Naive B cell (primary cell): Measurements from ENCODE around the gene DDX25. TPM values are rescaled to one million over a fixed set of nuclear protein-coding genes. Genes with fewer than 3 reads are reported as not detected.

Experiments
- ATAC-seq, 2 donors: fragments of 150-1000 bp; cut with Tn5 transposase; 2 replicates each; pipeline ENCODE4 v1.10.0; 2021; ENCODE audit warnings: low read depth in 2 of 2, mild to moderate bottlenecking in 2 of 2, moderate library complexity in 2 of 2
- DNase-seq: peaks from one replicate; pipeline ENCODE4 v3.0.0; 2022
- H3K27ac Mint-ChIP-seq, 6 donors: one replicate each; pipeline ENCODE4 v1.8.0; 2020 to 2022; ENCODE audit warnings: mild to moderate bottlenecking in 6 of 6, mixed read lengths in 6 of 6, moderate library complexity in 5 of 6, inconsistent platforms in 2 of 6
- H3K27me3 Mint-ChIP-seq, 3 donors: one replicate each; pipeline ENCODE4 v1.8.0; 2021 to 2022; ENCODE audit warnings: mixed read lengths in 3 of 3, mild to moderate bottlenecking in 1 of 3
- H3K36me3 Mint-ChIP-seq, 2 donors: one replicate each; pipeline ENCODE4 v1.8.0; 2020 to 2022; ENCODE audit warnings: mixed read lengths in 2 of 2, inconsistent platforms in 1 of 2, mild to moderate bottlenecking in 1 of 2
- H3K4me1 Mint-ChIP-seq, 3 donors: one replicate each; pipeline ENCODE4 v1.8.0; 2020 to 2022; ENCODE audit warnings: mixed read lengths in 3 of 3, inconsistent platforms in 1 of 3, mild to moderate bottlenecking in 1 of 3, moderate library complexity in 1 of 3
- H3K4me3 Mint-ChIP-seq, 8 donors: one replicate each; pipeline ENCODE4 v1.8.0; 2020 to 2022; ENCODE audit warnings: mild to moderate bottlenecking in 8 of 8, mixed read lengths in 8 of 8, moderate library complexity in 8 of 8, inconsistent platforms in 2 of 8
- H3K9me3 Mint-ChIP-seq, 7 donors: one replicate each; pipeline ENCODE4 v1.8.0; 2020 to 2022; ENCODE audit warnings: mixed read lengths in 7 of 7, mild to moderate bottlenecking in 5 of 7, inconsistent platforms in 2 of 7, moderate library complexity in 1 of 7
- polyA plus RNA-seq, 6 donors: library from polyadenylated mRNA; unstranded; fragments of 300-500 nt; fragmentation: Illumina TruSeq; gene quantifications; one replicate each; pipeline ENCODE4 v1.2.3, GENCODE V29; 2021; ENCODE audit warnings: low read depth in 6 of 6

The DDX25 gene
- polyA plus RNA-seq, 6 donors from 2014 or later = 0.34 TPM; not detected in 5

DNA sequence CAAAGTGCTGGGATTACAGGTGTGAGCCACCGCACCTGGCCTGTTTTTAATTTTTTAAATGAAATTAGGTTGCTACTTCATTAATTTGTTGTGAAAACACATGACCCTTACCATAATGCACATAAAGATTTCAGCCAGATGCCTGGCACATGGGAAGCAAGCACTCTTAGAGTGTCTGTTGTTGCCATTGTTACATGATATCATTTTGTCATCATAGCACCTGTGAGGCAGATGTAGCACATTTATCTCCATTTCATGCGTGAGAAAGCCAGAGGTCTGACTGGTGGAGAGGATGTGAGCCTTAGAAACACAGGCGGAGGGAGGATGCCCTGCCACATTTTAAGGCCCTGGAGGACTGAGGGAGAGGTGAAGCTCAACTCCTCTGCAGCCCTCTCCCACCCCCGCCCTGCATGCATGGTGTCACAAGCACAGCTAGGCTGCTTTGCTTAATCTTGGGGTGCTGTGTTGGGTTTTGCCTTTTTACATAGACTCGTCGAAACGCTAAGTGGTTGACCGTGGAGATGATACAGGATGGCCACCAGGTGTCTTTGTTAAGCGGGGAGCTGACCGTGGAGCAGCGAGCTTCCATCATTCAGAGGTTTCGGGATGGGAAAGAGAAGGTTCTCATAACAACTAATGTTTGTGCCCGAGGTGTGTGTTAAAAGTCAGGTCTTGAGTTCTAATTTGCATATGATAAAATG lies 14.0 kb downstream of the DDX25 start:
- Mint-ChIP-seq H3K27ac (no peak overlapping the region), H3K27me3 (peaks cover 39 to 54% (median 42%) of the 10 kb centered on the region in 3 donors), H3K9me3 (no peaks in the 10 kb centered on the region), H3K4me1 (peaks cover 0 to 5% (median 3%) of the 10 kb centered on the region in 3 donors), H3K4me3 (no peak overlapping the region), H3K36me3 (no peaks in the 10 kb centered on the region)
- ATAC-seq = no peak
- DNase-seq = no peak

GRCh38 chr11:125921042-125921441 lies 16.7 kb downstream of the DDX25 start:
- H3K9me3 Mint-ChIP-seq = no peaks in the 10 kb centered on the region
- no peaks in the 10 kb centered on the region for H3K36me3 Mint-ChIP-seq
- H3K4me3 Mint-ChIP-seq = peak overlapping the region in 1 of 8 donors; percentile 45
- DNase-seq (no peak), ATAC-seq (no peak)
- H3K27me3 Mint-ChIP-seq = peaks cover 41 to 64% (median 43%) of the 10 kb centered on the region in 3 donors
- H3K4me1 Mint-ChIP-seq = peaks cover 0 to 6% (median 3%) of the 10 kb centered on the region in 3 donors
- H3K27ac Mint-ChIP-seq = peak overlapping the region in 3 of 6 donors; percentile 12 to 76 (median 15)

GRCh38 chr11:125922156-125922555 lies 17.8 kb downstream of the DDX25 start:
- Mint-ChIP-seq H3K4me3 (no peak overlapping the region), H3K27me3 (peaks cover 36 to 65% (median 41%) of the 10 kb centered on the region in 3 donors), H3K9me3 (no peaks in the 10 kb centered on the region), H3K4me1 (peaks cover 0 to 6% (median 3%) of the 10 kb centered on the region in 3 donors), H3K36me3 (no peaks in the 10 kb centered on the region), H3K27ac (no peak overlapping the region)
- DNase-seq (no peak), ATAC-seq (no peak)

- DNase-seq = no peak
- Mint-ChIP-seq H3K4me1 (peaks cover 0 to 6% (median 3%) of the 10 kb centered on the region in 3 donors), H3K27ac (no peak overlapping the region), H3K36me3 (no peaks in the 10 kb centered on the region), H3K9me3 (no peaks in the 10 kb centered on the region), H3K27me3 (peaks cover 30 to 60% (median 43%) of the 10 kb centered on the region in 3 donors), H3K4me3 (peak overlapping the region in 1 of 8 donors; percentile 11)
- ATAC-seq = peak; percentile 47 to 64
Measured at GRCh38 chr11:125923012-125923579, 18.8 kb downstream of the DDX25 start.

- DNase-seq (no peak), ATAC-seq (no peak)
- Mint-ChIP-seq H3K27me3 (peaks cover 25 to 55% (median 43%) of the 10 kb centered on the region in 3 donors), H3K4me1 (peaks cover 0 to 6% (median 3%) of the 10 kb centered on the region in 3 donors), H3K9me3 (no peaks in the 10 kb centered on the region), H3K4me3 (no peak overlapping the region), H3K27ac (no peak overlapping the region), H3K36me3 (no peaks in the 10 kb centered on the region)
Measured at GRCh38 chr11:125923633-125924032, 19.3 kb downstream of the DDX25 start.

DNA sequence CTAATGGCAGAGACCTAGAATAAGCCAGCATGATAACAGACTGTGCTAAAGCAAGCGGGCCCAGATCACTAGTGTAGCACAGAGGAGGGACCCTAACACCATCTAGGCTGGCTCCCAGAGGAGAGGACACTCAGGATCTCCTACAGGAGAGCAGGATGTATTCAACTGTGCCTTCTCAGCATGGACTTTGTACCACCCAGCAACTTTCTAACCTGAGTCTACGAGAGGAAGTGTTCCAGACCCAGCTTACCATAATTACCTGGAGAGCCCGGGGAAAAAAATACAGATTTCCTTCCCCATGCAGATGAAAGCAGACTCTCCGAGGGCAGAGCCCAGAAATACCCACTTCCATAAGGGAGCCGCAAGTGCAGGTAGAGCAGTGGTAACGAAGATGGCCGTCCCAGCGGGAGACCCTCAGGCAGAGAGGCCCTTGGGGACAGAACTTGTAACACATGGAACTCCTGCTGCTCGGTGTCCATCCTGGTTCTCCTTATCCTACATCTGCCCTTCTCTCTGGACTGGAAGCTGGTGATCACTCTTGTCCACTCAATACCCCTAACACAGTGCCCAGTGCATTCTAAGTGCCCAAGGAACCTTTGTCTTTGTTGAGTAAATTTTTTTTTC lies 20.2 kb downstream of the DDX25 start:
- DNase-seq (no peak), ATAC-seq (no peak)
- peaks cover 20 to 51% (median 45%) of the 10 kb centered on the region in 3 donors for H3K27me3 Mint-ChIP-seq
- no peak overlapping the region for H3K27ac Mint-ChIP-seq
- H3K36me3 Mint-ChIP-seq = no peaks in the 10 kb centered on the region
- no peak overlapping the region for H3K4me3 Mint-ChIP-seq
- no peaks in the 10 kb centered on the region for H3K9me3 Mint-ChIP-seq
- peaks cover 0 to 6% (median 3%) of the 10 kb centered on the region in 3 donors for H3K4me1 Mint-ChIP-seq

GRCh38 chr11:125925247-125925740 lies 21.0 kb downstream of the DDX25 start:
- H3K4me3 Mint-ChIP-seq = no peak overlapping the region
- H3K4me1 Mint-ChIP-seq = peaks cover 0 to 6% (median 3%) of the 10 kb centered on the region in 3 donors
- H3K36me3 Mint-ChIP-seq = no peaks in the 10 kb centered on the region
- no peaks in the 10 kb centered on the region for H3K9me3 Mint-ChIP-seq
- peaks cover 15 to 51% (median 45%) of the 10 kb centered on the region in 3 donors for H3K27me3 Mint-ChIP-seq
- no peak for DNase-seq
- no peak for ATAC-seq
- no peak overlapping the region for H3K27ac Mint-ChIP-seq

DNA sequence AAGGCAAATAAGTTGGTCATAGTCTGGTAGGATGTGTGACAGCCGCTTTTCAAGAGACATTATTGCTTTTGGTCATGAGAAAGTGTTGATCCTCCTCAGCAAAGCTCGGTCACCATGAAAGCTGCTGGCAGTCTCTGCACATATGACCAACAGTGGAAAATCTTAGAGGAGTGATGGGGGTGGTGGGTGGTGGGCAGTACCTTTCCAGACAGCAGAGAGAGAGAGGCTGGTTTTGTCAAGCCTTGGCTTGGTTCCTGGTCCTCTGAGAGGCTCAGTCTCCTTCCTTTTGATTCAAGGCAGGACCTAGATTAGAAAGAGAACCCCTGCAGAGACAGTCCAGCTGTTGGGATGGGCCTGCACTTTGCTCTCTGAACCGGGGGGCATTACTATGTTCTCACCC lies 21.5 kb downstream of the DDX25 start:
- ATAC-seq = no peak
- no peak for DNase-seq
- H3K36me3 Mint-ChIP-seq = no peaks in the 10 kb centered on the region
- H3K4me1 Mint-ChIP-seq = peaks cover 0 to 6% (median 3%) of the 10 kb centered on the region in 3 donors
- H3K9me3 Mint-ChIP-seq = no peaks in the 10 kb centered on the region
- H3K27ac Mint-ChIP-seq = no peak overlapping the region
- no peak overlapping the region for H3K4me3 Mint-ChIP-seq
- peaks cover 11 to 52% (median 40%) of the 10 kb centered on the region in 3 donors for H3K27me3 Mint-ChIP-seq

GRCh38 chr11:125926682-125927081 lies 22.4 kb downstream of the DDX25 start:
- no peaks in the 10 kb centered on the region for H3K36me3 Mint-ChIP-seq
- no peaks in the 10 kb centered on the region for H3K9me3 Mint-ChIP-seq
- DNase-seq (no peak), ATAC-seq (no peak)
- H3K27ac Mint-ChIP-seq = no peak overlapping the region
- H3K27me3 Mint-ChIP-seq = peaks cover 14 to 52% (median 39%) of the 10 kb centered on the region in 3 donors
- peaks cover 0 to 6% (median 3%) of the 10 kb centered on the region in 3 donors for H3K4me1 Mint-ChIP-seq
- H3K4me3 Mint-ChIP-seq = no peak overlapping the region

DNA sequence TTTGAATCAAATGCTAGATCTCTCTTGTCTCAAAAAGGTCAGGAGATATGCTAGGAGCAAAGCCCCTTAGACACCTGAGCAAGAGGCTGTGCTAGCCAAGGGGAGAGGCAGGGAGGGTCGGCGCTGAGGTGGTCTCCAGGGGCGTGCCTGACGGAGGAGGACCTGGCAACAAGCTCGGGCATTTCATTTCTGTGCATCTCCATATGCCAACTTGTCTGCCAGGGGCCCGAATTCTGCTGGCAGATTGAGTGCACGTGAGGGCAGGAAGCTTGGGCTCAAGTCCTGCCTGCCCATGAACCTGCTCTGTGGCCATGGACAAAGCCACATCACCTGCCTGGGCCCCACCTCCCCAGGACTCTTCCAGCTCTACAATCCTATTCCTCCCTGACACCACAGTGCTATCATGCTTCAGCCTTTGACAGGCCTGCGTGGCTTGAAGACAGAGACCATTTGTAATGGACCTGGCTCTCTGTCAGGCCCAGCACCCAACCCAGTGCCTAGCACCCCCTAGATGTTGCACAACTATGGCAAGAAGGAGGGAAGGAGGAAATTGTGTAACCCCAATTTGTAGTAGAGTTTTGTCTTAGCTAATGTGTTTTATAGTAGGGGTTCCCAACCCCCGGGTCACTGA lies 25.3 kb downstream of the DDX25 start:
- Mint-ChIP-seq H3K27me3 (peaks cover 18 to 48% (median 47%) of the 10 kb centered on the region in 3 donors), H3K36me3 (no peaks in the 10 kb centered on the region), H3K4me3 (no peak overlapping the region), H3K27ac (no peak overlapping the region), H3K4me1 (no peaks in the 10 kb centered on the region), H3K9me3 (no peaks in the 10 kb centered on the region)
- no peak for ATAC-seq
- DNase-seq = no peak

DNA sequence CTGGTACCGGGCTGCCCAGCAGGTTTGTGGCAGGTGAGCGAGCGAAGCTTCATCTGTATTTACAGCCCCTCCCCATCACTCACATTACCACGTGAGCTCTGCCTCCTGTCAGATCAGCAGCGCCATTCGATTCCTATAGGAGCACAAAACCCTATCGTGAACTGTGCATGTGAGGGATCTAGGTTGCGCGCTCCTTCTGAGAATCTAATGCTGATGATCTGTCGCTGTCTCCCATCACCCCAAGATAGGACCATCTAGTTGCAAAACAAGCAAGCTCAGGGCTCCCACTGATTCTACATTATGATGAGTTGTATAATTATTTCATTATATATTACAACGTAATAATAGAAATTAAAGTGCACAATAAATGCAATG lies 25.8 kb downstream of the DDX25 start:
- ATAC-seq = no peak
- peaks cover 15 to 48% (median 42%) of the 10 kb centered on the region in 3 donors for H3K27me3 Mint-ChIP-seq
- H3K4me1 Mint-ChIP-seq = no peaks in the 10 kb centered on the region
- H3K4me3 Mint-ChIP-seq = no peak overlapping the region
- H3K36me3 Mint-ChIP-seq = no peaks in the 10 kb centered on the region
- no peak overlapping the region for H3K27ac Mint-ChIP-seq
- DNase-seq = no peak
- no peaks in the 10 kb centered on the region for H3K9me3 Mint-ChIP-seq

DNA sequence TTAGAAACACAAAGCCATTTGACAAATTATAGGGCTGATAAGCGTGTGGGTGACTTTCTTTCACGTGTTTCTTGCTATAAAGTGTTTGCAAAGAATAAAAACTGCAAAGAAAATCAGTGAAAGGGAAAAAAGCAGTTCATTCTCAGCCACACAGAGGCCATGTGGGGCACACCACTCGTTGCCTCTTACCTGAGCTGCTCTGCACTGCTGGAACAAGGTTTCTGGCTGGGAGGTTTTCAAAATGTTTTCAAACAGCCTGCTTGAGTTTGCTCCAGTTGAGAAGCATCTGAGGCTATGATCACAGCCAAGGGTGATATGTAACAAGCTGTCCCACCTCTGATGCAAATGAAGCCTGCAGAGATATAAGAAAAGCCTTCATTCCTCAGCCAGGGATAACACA lies 26.8 kb downstream of the DDX25 start:
- Mint-ChIP-seq H3K4me1 (no peaks in the 10 kb centered on the region), H3K27me3 (peaks cover 13 to 43% (median 33%) of the 10 kb centered on the region in 3 donors), H3K4me3 (no peak overlapping the region), H3K9me3 (no peaks in the 10 kb centered on the region), H3K36me3 (no peaks in the 10 kb centered on the region), H3K27ac (no peak overlapping the region)
- DNase-seq (no peak), ATAC-seq (no peak)

GRCh38 chr11:125931668-125932067 lies 27.4 kb downstream of the DDX25 start:
- Mint-ChIP-seq H3K4me1 (no peaks in the 10 kb centered on the region), H3K36me3 (no peaks in the 10 kb centered on the region), H3K27ac (no peak overlapping the region), H3K27me3 (peaks cover 11 to 38% (median 29%) of the 10 kb centered on the region in 3 donors), H3K9me3 (no peaks in the 10 kb centered on the region), H3K4me3 (no peak overlapping the region)
- DNase-seq (no peak), ATAC-seq (no peak)
